Effector memory CD4-positive, alpha-beta T cell (primary cell): ENCODE data around the gene SLC22A1.
"Not testable (repeated sequence)": the region's sequence is repeated elsewhere in the genome, so short reads cannot be mapped to it uniquely, and the experiment has no call there.

Source experiments
- DNase-seq, 3 donors: peaks; one replicate each; pipeline ENCODE4 v3.0.0-alpha.2; 2020
- H3K27ac ChIP-seq: 2 replicates; pipeline ENCODE4 v1.7.0; 2013; ENCODE audit warnings: mild to moderate bottlenecking, low read length, moderate library complexity; ENCODE audit not compliant: insufficient read depth, poor library complexity, severe bottlenecking
- H3K27me3 ChIP-seq: replicated peaks from 2 replicates; pipeline ENCODE4 v1.7.0; 2013; ENCODE audit warnings: mild to moderate bottlenecking, low read length; ENCODE audit not compliant: insufficient read depth, control insufficient read depth, poor library complexity, severe bottlenecking
- H3K36me3 ChIP-seq: 2 replicates; pipeline ENCODE4 v1.7.0; 2013; ENCODE audit warnings: mild to moderate bottlenecking, low read length, moderate library complexity; ENCODE audit not compliant: control insufficient read depth, insufficient read depth
- H3K4me1 ChIP-seq: 2 replicates; pipeline ENCODE4 v1.7.0; 2013; ENCODE audit warnings: low read length, mild to moderate bottlenecking; ENCODE audit not compliant: control insufficient read depth, insufficient read depth, poor library complexity, severe bottlenecking
- H3K4me3 ChIP-seq: 2 replicates; pipeline ENCODE4 v1.7.0; 2013; ENCODE audit warnings: low read length, low read depth, mild to moderate bottlenecking; ENCODE audit not compliant: insufficient read depth, poor library complexity, severe bottlenecking
- H3K9me3 ChIP-seq: 2 replicates; pipeline ENCODE4 v1.7.0; 2013; ENCODE audit warnings: mild to moderate bottlenecking, low read length, moderate library complexity; ENCODE audit not compliant: control insufficient read depth

Gene SLC22A1

GRCh38 chr6:160106010-160106409, 15.6 kb upstream of the SLC22A1 start:
- H3K36me3 ChIP-seq, result peaks cover 33% of the 10 kb centered on the region
- H3K27ac ChIP-seq, result no peak overlapping the region
- H3K4me3 ChIP-seq, result no peak overlapping the region
- H3K27me3 ChIP-seq, result no peaks in the 10 kb centered on the region
- no peak for DNase-seq
- no peaks in the 10 kb centered on the region for H3K9me3 ChIP-seq
- H3K4me1 ChIP-seq, result no peaks in the 10 kb centered on the region

DNA sequence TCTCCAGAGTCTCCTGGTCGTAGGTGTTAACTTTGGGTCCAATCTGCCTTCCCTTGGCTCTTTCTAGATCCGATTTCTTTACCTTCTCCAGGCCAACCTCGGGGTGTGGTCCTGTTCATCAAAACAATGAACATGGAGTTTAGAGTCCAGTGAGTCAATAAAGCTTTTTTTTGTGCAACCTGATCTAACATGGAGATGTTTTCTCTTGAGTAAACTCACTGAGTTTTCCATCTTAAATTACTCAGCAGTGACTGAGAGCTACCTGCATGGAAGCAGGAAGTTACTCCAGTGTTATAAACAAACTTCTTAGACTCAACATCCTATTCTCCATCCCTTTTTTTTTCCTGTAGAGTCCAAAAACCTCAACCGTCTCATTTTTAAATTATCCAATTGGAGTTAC, 14.9 kb upstream of the SLC22A1 start:
- H3K9me3 ChIP-seq, result no peaks in the 10 kb centered on the region
- no peaks in the 10 kb centered on the region for H3K27me3 ChIP-seq
- DNase-seq, result no peak
- no peak overlapping the region for H3K27ac ChIP-seq
- no peak overlapping the region for H3K4me3 ChIP-seq
- peaks cover 33% of the 10 kb centered on the region for H3K36me3 ChIP-seq
- H3K4me1 ChIP-seq, result no peaks in the 10 kb centered on the region

- no peaks in the 10 kb centered on the region for H3K9me3 ChIP-seq
- no peaks in the 10 kb centered on the region for H3K4me1 ChIP-seq
- no peak overlapping the region for H3K27ac ChIP-seq
- H3K27me3 ChIP-seq, result no peaks in the 10 kb centered on the region
- no peak for DNase-seq
- peaks cover 22% of the 10 kb centered on the region for H3K36me3 ChIP-seq
- no peak overlapping the region for H3K4me3 ChIP-seq
These were observed 13.5 kb upstream of the SLC22A1 start for GRCh38 chr6:160108077-160108476.

GRCh38 chr6:160110586-160111123, 11.0 kb upstream of the SLC22A1 start:
- DNase-seq, result no peak
- Histone ChIP-seq H3K27ac (no peak overlapping the region), H3K36me3 (no peaks in the 10 kb centered on the region), H3K4me3 (no peak overlapping the region), H3K9me3 (no peaks in the 10 kb centered on the region), H3K27me3 (no peaks in the 10 kb centered on the region), H3K4me1 (no peaks in the 10 kb centered on the region)

GRCh38 chr6:160111806-160112205, 9.8 kb upstream of the SLC22A1 start:
- DNase-seq, result no peak
- no peaks in the 10 kb centered on the region for H3K36me3 ChIP-seq
- no peaks in the 10 kb centered on the region for H3K9me3 ChIP-seq
- no peak overlapping the region for H3K4me3 ChIP-seq
- H3K27ac ChIP-seq, result no peak overlapping the region
- no peaks in the 10 kb centered on the region for H3K4me1 ChIP-seq
- H3K27me3 ChIP-seq, result no peaks in the 10 kb centered on the region

GRCh38 chr6:160112628-160113299, 8.9 kb upstream of the SLC22A1 start:
- no peak overlapping the region for H3K27ac ChIP-seq

DNA sequence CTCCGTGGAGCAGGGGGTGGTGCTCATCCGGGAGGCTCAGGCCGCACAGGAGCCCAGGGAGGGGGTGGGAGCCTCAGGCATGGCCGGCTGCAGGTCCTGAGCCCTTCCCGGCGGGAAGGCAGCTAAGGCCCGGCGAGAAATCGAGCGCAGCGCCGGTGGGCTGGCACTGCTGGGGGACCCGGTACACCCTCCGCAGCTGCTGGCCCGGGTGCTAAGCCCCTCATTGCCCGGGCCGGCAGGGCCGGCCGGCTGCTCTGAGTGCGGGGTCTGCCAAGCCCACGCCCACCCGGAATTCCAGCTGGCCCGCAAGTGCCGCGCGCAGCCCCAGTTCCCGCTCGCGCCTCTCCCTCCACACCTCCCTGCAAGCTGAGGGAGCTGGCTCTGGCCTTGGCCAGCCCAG, 7.1 kb upstream of the SLC22A1 start:
- not testable (repeated sequence) for H3K27me3 ChIP-seq, H3K27ac ChIP-seq, H3K36me3 ChIP-seq, DNase-seq, H3K4me3 ChIP-seq, H3K9me3 ChIP-seq, H3K4me1 ChIP-seq

More at GRCh38 chr6:160112628-160113299, 8.9 kb upstream of the SLC22A1 start:
- Histone ChIP-seq H3K9me3 (no peaks in the 10 kb centered on the region), H3K27me3 (no peaks in the 10 kb centered on the region), H3K4me1 (no peaks in the 10 kb centered on the region), H3K36me3 (no peaks in the 10 kb centered on the region), H3K4me3 (no peak overlapping the region)
- no peak for DNase-seq

DNA sequence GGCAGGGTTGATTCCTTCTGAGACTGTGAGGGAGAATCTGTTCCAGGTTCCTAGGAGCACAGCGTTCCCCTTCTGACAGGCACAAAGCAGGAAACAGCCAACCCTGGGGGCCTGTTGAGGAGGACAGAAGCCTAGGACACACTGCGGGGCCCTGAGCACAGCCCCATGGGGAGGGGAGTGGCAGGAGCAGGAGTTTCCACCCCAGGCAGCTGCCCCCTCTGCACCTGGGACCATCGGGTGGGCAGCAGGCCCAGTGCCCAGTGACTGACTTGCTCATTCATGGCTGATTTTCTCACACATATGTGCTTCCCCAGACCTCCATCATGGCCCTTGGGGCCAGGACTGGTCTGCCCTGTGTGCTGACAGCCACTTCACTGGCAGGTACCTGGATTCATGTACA, 6.2 kb upstream of the SLC22A1 start:
- Histone ChIP-seq H3K36me3 (no peaks in the 10 kb centered on the region), H3K4me3 (no peak overlapping the region), H3K4me1 (no peaks in the 10 kb centered on the region), H3K9me3 (no peaks in the 10 kb centered on the region), H3K27me3 (no peaks in the 10 kb centered on the region), H3K27ac (no peak overlapping the region)
- DNase-seq, result no peak

GRCh38 chr6:160116411-160116810, 5.2 kb upstream of the SLC22A1 start:
- no peaks in the 10 kb centered on the region for H3K9me3 ChIP-seq
- H3K4me1 ChIP-seq, result no peaks in the 10 kb centered on the region
- DNase-seq, result no peak
- H3K27me3 ChIP-seq, result no peaks in the 10 kb centered on the region
- no peak overlapping the region for H3K27ac ChIP-seq
- H3K4me3 ChIP-seq, result no peak overlapping the region
- H3K36me3 ChIP-seq, result no peaks in the 10 kb centered on the region

DNA sequence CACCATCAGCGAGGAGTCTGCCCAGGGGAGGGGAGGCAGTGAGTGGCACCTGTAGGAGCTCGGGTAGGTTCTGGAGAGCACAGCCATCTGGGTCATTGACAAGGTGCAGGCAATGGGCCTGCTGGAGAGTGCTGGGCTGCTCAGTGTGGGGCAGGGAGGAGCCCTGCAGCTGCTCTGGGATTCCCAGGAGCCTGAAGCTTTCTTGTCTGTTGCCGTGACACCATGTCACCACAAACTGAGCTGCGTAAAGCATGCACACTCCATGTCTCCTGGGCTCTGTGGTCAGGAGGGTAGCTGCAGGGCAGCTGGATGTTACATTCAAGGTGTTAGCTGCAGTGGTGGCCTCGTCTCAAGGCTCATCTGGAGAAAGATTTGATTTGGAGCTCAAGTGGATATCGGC, 4.5 kb upstream of the SLC22A1 start:
- Histone ChIP-seq H3K27me3 (no peaks in the 10 kb centered on the region), H3K9me3 (no peaks in the 10 kb centered on the region), H3K36me3 (no peaks in the 10 kb centered on the region), H3K4me1 (no peaks in the 10 kb centered on the region), H3K27ac (no peak overlapping the region), H3K4me3 (no peak overlapping the region)
- DNase-seq, result no peak
